HG03460 (cell line): Measurements from ENCODE around the gene ATG7.
"Not testable (repeated sequence)": the region's sequence is repeated elsewhere in the genome, so short reads cannot be mapped to it uniquely, and the experiment has no call there.

Experiments used
- ATAC-seq: cut with Tn5 transposase; IDR thresholded peaks from one replicate; pipeline ENCODE4 v1.9.1; 2021; ENCODE audit not compliant: unreplicated experiment

The ATG7 gene

GRCh38 chr3:11348877-11349276 lies 76.7 kb downstream of the ATG7 start:
- not testable (repeated sequence) for ATAC-seq

DNA sequence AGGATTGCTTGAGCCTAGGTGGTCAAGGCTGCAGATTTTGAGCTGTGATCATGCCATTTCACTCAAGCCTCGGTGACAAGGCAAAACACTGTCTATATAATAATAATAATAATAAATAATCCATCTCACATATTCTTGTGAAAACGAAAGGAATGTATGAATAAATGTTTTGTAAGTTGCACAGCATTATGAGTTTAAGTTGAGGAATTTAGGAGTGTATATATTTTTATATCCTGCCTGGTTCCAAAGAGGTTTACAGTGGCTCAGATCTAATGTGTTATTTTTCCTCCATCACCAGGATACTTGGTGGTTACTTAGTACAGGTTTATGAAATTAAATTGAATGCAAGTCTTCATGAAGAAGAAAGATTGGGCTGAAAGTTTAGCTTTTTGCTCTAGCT lies 77.2 kb downstream of the ATG7 start:
- ATAC-seq = no peak

DNA sequence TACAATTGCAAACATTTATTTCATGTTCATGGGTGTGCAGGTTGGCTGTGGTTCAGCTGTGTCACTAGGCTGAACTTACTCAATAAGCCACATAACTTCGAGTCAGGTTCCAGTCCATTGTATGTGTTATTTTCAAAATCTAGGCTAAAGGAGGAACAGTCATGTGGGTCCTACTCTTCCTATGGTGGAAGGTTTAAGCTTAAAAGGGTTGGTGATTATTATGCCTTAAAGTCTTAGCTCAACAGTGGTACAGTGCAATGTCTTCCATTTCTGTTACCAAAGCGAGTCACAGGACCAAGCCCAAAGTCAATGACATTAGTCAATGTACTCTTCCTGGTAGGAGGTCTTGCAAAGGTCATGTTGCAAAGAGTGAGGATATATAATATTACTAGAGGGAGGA lies 78.2 kb downstream of the ATG7 start:
- no peak for ATAC-seq

GRCh38 chr3:11351451-11351850 lies 79.3 kb downstream of the ATG7 start:
- ATAC-seq = no peak

DNA sequence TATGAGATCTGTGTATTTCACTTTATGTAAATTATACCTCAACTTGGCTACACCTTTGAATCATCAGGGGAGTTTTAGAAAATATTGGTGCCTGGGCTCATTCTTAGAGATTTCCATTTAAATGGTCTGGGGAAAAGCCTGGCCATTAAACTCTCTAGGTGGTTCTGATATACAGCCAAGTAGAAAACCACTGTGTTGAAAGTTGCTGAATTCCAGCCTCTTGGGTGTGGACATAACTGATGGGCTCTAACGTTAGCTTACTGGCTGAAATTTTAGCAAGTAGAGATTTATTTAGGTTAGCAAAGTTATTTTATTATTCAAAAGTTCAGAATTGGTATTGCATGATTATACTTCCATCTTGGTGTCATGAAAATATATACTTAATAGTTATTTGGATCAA lies 84.1 kb downstream of the ATG7 start:
- no peak for ATAC-seq

GRCh38 chr3:11362600-11362999 lies 90.4 kb downstream of the ATG7 start:
- no peak for ATAC-seq

DNA sequence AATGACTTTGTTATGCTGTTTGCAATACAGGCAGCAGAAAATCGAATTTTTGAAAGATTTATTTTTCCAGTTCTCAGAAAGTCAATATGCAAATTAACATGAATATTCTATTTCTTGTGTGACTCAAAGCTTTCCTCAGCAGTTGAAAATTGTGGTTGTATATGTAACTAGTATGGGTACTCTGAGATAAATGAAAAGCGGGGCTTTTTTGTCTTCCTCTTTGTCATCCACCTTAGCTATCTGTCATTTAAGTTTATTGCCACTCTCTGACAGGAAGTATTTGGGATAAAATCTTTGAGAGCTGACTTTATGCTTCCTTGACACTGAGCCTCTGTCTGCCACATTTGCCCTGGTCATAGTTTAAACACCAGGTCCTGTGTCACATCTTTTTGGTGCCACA lies 91.5 kb downstream of the ATG7 start:
- no peak for ATAC-seq

DNA sequence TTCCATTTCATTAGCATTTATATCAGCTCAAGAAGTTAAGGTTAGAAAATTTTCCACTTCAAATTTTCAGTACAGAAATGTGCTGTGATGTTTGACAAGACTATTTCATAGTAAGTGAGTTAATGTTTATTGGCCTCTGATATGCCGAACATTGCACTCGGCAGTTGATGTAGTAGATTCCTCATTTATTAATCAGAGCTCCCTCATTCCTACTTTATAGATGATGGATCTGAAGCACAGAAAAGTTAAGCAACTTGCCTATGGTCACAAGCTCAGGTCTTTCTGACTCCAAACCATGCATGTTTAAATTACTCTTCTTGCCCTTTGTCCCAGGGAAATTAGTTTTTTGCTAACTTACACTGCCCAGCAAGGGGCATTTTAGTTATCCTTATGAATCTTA lies 92.0 kb downstream of the ATG7 start:
- ATAC-seq = no peak

- ATAC-seq = no peak
Measured at GRCh38 chr3:11367143-11367693, 95.0 kb downstream of the ATG7 start.

DNA sequence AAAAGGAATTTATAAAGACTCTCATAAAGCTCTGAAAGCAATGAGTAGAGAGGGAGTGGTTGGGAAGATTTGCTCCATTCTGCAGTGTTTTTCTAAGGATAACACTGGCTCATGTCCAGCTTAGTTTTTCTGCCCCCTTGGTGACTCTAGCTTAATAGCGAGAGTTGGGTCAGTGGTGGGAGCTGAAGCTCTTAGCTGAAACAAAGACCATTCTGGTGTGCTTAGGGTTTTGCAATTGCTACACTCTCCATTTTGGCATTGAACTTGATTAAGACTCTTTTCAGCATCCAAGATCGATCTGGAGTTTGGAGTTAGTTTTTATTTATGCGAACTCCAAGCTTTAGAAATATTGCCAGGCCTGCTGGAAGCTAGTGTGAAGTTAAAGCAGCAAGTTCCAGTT lies 98.0 kb downstream of the ATG7 start:
- no peak for ATAC-seq

DNA sequence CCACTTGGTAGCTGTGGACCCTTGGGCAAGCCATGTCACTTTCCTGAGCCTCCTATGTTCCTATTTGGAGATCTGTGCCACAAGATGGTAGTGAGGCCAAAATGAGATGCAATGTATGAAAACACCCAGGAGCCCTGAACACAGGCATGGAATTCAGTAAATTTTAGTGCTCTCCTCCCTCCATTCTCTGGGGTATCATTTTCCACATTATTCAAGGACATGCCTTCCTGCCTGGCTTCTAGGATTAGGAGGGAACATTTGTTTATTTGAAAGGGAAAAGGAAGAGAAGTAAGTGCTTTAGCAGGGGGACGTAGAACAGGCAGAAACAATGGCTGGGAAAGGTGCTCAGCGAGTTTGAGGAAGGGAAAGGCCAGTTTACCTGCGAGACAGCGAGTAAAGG lies 98.8 kb downstream of the ATG7 start:
- ATAC-seq = no peak

- no peak for ATAC-seq
Measured at GRCh38 chr3:11371747-11372146, 99.5 kb downstream of the ATG7 start.

GRCh38 chr3:11373235-11373634 lies 101.0 kb downstream of the ATG7 start:
- ATAC-seq = no peak

DNA sequence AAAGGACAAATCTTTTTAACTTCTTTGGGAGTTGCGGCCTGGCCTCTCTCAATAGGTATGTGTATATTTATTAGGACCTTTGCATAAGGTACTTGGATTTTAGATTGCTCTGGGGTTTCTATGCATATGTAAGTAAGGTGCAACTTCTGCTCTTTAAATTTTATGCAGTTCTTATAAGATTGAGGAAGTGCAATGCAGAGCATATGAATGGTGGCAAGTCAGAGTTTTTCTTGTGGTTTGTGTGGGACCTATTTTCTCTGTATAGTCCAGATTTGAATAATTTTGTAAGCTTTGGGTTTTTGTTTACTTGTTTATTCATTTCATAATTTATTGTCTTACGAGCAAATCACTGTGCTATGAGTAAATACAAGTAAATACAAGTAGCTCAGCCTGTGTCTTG lies 101.5 kb downstream of the ATG7 start:
- ATAC-seq = no peak

DNA sequence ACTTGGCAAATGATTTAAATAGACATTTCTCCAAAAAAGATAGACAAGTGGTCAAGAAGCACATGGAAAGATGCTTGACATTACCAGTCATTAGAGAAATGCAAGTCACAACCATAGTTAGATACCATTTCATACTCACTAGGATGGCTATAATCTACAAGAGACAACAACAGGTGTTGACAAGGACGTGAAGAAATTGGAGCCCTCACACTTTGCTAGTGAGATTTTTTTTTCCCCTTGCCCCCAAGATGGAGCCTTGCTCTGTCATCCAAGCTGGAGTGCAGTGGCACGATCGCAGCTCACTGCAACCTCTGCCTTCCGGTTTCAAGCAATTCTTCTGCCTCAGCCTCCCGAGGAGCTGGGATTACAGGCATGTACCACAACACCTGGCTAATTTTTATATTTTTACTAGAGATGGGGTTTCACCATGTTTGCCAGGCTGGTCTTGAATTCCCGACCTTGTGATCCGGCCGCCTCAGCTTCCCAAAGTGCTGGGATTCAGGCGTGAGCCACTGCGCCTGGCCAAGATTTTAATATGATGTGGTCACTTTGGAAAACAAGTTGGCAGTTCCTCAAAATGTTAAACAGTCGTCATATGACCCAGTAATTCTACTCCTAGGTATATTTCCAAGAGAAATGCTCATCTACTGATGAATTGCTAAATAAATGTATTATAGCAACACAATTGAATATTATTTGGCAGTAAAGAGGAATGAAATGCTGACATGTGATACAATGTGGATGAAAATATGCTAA lies 103.3 kb downstream of the ATG7 start:
- no peak for ATAC-seq

DNA sequence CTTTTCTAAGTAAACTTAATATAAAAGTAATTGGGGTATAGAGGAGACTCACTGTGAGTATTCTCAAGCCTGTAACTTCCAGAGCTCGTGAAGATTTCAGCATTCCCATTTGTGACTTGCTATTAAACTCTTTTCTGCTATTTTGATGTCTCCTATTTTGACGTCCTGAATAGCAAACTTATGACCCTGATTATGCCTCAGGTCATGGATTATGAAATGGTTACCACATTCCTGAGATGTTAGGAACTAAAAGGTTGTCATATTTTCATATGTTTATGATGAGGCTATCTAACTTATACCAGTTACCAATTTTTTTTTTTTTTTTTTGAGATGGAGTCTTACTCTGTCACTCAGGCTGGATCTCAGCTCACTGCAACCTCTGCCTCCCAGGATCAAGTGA lies 105.5 kb downstream of the ATG7 start:
- ATAC-seq = no peak

DNA sequence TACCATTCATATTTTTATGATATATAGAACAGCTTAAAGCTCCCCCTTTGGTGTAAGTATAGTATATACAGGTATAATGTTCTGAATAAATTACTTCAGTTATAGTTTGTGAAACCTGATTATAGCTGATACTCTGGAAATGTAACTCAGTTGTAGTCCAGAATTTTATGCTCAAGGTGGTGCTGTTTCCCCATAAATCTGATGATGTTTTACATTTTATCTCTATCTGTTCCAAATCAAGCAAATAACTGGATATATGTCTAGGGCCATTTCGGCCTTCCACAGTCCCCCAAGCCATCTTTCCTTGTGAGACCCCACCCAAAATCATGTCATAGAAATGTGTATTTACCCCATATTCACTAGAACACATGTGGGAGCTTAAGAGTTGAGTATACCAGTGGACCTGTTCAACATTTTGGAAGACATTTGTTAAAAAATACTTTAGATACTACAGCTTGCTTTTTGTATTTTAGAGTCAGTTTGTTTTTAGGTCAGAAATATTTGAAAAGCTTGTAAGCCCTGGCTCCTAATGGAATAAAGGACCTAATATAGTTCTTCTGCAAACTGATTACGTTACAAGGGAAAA lies 107.1 kb downstream of the ATG7 start:
- no peak for ATAC-seq

DNA sequence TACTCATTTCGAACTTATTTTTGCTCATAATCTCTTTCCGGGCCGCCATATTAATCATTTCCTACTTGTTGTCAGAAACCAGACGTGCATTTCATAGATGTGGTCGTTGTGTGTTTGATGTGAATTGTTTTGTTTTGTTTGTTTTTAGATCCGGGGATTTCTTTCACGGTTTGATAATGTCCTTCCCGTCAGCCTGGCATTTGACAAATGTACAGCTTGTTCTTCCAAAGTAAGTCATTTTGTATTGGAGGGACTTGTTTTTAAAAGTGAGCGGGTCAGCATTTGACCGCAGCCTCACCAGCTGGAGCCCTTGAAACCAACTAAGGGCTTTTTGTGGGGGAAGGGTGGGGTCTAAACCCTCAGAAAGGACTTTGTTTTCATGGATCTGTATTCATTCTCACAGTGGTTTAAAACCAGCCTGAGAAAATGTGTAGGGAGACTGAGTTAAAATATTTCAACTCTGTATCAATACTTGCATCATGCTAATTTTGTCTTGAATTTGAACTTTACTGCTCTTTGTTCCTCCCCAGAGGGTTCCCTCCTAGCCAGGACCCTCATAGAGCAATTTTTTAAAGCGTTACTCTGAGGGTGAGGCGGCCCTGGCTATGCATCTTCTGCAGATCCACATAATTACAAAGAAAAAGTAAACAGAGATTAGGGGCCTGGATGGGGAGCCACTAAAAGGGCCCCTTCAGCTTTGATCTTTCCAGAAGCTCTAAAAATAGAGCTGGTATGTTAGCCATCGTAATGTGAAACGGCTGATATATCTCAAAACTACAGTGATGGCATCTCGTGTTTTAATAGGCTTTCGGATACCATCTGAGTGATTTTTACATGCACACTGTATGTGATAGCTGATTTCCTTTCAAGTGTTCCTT lies 107.9 kb downstream of the ATG7 start:
- no peak for ATAC-seq

GRCh38 chr3:11381141-11381540 lies 108.9 kb downstream of the ATG7 start:
- no peak for ATAC-seq

GRCh38 chr3:11381563-11381962 lies 109.4 kb downstream of the ATG7 start:
- no peak for ATAC-seq

- no peak for ATAC-seq
Measured at GRCh38 chr3:11382146-11382745, 110.0 kb downstream of the ATG7 start.
